ENCODE measurements around the gene MARS1. TPM values are rescaled to one million over a fixed set of nuclear protein-coding genes. Genes with fewer than 3 reads are reported as not detected.

The MARS1 gene
- total RNA-seq, 4 donors from 2014 or later: 37.7 to 81.1 (median 42.0) TPM

- intact Hi-C loops (cut with DNase I; ENCODE audit: low total_unique reads) (loop anchor here (1.0 to 10.0 kb wide), 10 partner anchors 31 to 885 kb away; partner anchors contain the start of genes ATP23, BAZ2A, CDK4 and CTDSP2), in situ Hi-C loops (cut with MboI; ENCODE audit: low sequenced_read_pairs in 4 of 4) (loop anchor here in 1 of 4 donors (25.0 kb wide), 1 partner anchor 882 kb away; the partner anchor contains the start of genes ATP5F1B and BAZ2A)
- TF ChIP-seq, protein P1, sequence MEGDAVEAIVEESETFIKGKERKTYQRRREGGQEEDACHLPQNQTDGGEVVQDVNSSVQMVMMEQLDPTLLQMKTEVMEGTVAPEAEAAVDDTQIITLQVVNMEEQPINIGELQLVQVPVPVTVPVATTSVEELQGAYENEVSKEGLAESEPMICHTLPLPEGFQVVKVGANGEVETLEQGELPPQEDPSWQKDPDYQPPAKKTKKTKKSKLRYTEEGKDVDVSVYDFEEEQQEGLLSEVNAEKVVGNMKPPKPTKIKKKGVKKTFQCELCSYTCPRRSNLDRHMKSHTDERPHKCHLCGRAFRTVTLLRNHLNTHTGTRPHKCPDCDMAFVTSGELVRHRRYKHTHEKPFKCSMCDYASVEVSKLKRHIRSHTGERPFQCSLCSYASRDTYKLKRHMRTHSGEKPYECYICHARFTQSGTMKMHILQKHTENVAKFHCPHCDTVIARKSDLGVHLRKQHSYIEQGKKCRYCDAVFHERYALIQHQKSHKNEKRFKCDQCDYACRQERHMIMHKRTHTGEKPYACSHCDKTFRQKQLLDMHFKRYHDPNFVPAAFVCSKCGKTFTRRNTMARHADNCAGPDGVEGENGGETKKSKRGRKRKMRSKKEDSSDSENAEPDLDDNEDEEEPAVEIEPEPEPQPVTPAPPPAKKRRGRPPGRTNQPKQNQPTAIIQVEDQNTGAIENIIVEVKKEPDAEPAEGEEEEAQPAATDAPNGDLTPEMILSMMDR (IDR thresholded peaks at IDR 0.05 in 4 of 5, conservative IDR thresholded peaks at IDR 0.05 in 1 of 5): no peak
- no peak for TF ChIP-seq POLR2A (IDR thresholded peaks at IDR 0.05)
- Histone ChIP-seq H3K4me1 (peaks cover 53 to 58% of the 10 kb centered on the region in 2 donors), H3K36me3 (peaks cover 6 to 33% of the 10 kb centered on the region in 2 donors), H3K4me3 (peak overlapping the region; percentile 79 to 87 (median 82)), H3K27ac (peak overlapping the region; percentile 93 to 98 (median 96)), H3K9me3 (no peaks in the 10 kb centered on the region), H3K27me3 (no peaks in the 10 kb centered on the region)
- DNase-seq (peak in 1 of 2 donors; percentile 69), ATAC-seq (no peak)
These were observed 31.9 kb downstream of the MARS1 start for GRCh38 chr12:57519796-57520052.

DNA sequence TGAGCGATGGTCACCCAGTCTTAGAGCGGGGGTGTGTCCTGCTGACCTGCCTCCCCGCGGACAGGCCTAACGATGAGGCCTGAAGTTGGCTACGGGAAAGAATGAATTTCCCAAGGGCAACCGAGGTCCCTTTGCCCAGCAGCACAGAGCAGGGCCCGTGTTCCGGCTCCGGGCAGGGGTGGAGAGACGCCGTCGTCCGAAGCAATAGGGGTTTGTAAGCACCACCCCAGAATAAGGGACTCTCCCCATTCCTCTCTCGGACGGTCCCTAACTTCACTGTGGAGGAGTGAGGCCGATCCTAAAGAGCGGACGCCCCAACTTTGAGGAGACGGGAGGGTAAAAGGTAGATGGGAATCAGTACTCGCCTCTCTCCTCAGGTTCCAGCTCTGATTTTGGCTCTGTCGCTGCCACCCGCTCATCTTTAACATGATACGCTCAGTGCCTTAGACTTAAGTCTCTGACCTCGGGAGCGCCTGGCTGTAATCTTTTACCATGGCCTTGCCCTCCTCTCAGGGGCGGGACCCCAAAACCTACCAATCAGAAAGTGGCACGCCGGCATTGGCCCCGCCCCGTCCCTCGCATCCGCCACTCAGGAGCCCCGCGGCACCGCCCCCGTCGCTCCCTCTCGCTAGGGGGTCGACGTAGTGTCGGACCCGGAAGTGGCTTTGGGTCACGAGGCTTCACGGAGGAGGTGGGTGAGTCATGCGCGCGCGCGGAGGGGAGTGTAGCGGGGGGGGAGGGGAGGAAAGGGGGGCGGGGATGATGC is 32.4 kb downstream of the MARS1 start, which contains the start of gene DDIT3:
Gene DDIT3, minus strand, starts transcription at position 462 of the 766 bp plus-strand sequence. CDS start 3,108 bp downstream, outside the sequence.
- DNase-seq (peak; percentile 99 to 100), ATAC-seq (peak; percentile 59 to 70)
- Histone ChIP-seq H3K4me1 (peaks cover 56 to 61% of the 10 kb centered on the region in 2 donors), H3K36me3 (peaks cover 6 to 33% of the 10 kb centered on the region in 2 donors), H3K27ac (peak within 1 kb of the TSS; percentile 93 to 99 (median 96)), H3K9me3 (no peaks in the 10 kb centered on the region), H3K4me3 (peak within 1 kb of the TSS; percentile 79 to 87 (median 82)), H3K27me3 (no peaks in the 10 kb centered on the region)
- intact Hi-C loops (cut with DNase I; ENCODE audit: low total_unique reads) (loop anchor here (1.0 to 10.0 kb wide), 9 partner anchors 32 to 885 kb away; partner anchors contain the start of genes ATP23, BAZ2A, CDK4 and CTDSP2), in situ Hi-C loops (cut with MboI; ENCODE audit: low sequenced_read_pairs in 4 of 4) (loop anchor here in 1 of 4 donors (25.0 kb wide), 1 partner anchor 883 kb away; the partner anchor contains the start of genes ATP5F1B and BAZ2A)
- peak; percentile 99 for TF ChIP-seq POLR2A (IDR thresholded peaks at IDR 0.05)
- TF ChIP-seq, protein P1 (IDR thresholded peaks at IDR 0.05 in 4 of 5, conservative IDR thresholded peaks at IDR 0.05 in 1 of 5): no peak

DNA sequence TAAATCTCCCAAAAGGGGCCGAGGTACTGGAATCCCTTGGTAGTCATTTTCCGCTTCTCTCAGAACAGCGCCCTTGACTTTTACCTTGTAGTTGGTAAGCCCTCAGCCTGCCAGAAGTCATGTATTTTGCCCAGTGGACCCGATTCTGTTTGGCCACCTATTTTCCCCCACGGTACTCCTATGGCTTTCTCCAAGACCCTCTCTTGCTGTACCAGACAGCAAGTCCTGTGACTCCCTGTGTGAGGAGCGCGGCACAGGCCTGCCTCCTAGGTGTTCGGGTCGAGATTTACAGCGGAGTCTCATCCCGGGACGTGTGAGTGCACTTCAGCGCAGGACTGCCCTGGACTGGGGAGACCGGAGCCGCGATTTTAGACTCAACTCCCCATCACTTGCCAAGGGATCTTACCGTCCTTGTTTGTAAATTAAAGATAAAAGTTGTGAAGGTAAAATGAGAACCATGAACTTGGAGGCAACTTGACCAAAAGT is 33.7 kb downstream of the MARS1 start:
- in situ Hi-C loops (cut with MboI; ENCODE audit: low sequenced_read_pairs in 4 of 4) (loop anchor here in 1 of 4 donors (25.0 kb wide), 1 partner anchor 884 kb away; the partner anchor contains the start of genes ATP5F1B and BAZ2A), intact Hi-C loops (cut with DNase I; ENCODE audit: low total_unique reads) (loop anchor here (1.0 to 10.0 kb wide), 10 partner anchors 25 to 887 kb away; partner anchors contain the start of genes ATP23, BAZ2A, CDK4 and CTDSP2)
- Histone ChIP-seq H3K4me3 (peak overlapping the region; percentile 52 to 80 (median 56)), H3K27me3 (no peaks in the 10 kb centered on the region), H3K36me3 (peaks cover 3 to 33% of the 10 kb centered on the region in 2 donors), H3K9me3 (no peaks in the 10 kb centered on the region), H3K4me1 (peaks cover 60 to 61% of the 10 kb centered on the region in 2 donors), H3K27ac (peak overlapping the region; percentile 93 to 99 (median 96))
- TF ChIP-seq, protein P1 (IDR thresholded peaks at IDR 0.05 in 4 of 5, conservative IDR thresholded peaks at IDR 0.05 in 1 of 5): no peak
- TF ChIP-seq POLR2A (IDR thresholded peaks at IDR 0.05): no peak
- DNase-seq (peak in 1 of 2 donors; percentile 73), ATAC-seq (peak in 1 of 2 donors; percentile 4)

DNA sequence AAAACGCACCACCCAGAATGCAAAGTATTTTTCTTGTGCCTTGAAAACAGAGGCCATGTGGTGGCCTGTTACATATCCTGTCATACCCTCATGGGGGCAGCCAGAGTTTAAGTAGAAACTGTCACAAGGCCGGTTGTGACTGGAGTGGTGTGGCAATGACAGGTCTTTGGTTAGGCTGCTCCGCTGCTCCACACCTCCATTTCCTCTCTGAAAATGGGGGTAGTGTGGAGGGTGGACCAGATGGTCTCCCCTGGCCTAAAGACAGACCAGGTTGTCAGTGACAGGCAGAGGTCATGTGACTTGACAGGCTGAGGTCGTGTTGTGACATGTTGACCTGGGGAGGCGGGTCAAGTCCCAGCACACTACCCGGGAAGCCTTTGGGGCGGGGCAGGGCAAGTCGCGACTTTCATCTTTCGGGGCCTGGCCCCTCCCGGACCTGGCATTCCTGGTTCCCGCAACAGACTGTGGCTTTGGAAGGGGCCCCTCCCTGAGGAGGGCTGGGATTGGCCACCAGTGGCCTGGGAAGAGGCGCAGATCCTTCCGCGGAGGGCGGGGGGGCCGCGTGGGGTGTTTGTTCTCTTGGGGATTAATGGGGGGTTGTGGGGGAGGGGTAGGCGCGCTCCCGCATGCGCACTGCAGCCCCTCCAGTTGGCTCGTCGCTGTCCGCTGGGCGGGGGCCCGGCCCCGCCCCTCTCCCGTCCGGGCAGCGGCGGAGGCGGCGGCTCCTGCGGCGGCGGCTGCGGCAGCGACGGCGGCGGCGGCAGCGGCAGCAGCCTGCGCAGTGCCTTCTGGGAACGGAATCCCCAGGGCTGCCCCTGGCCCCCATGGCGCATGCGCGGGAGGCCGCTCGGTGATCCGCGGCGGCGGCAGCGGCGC is 34.4 kb downstream of the MARS1 start, which contains the start of gene MBD6:
Gene MBD6, plus strand, starts transcription at position 814 of the 876 bp plus-strand sequence. CDS start 1,480 bp downstream, outside the sequence.
- Histone ChIP-seq H3K9me3 (no peaks in the 10 kb centered on the region), H3K36me3 (peaks cover 0 to 33% of the 10 kb centered on the region in 2 donors), H3K27ac (peak within 1 kb of the TSS; percentile 93 to 99 (median 96)), H3K27me3 (no peaks in the 10 kb centered on the region), H3K4me3 (peak within 1 kb of the TSS; percentile 80 to 90 (median 86)), H3K4me1 (peaks cover 55 to 60% of the 10 kb centered on the region in 2 donors)
- TF ChIP-seq, protein P1 (IDR thresholded peaks at IDR 0.05 in 4 of 5, conservative IDR thresholded peaks at IDR 0.05 in 1 of 5): no peak
- TF ChIP-seq POLR2A (IDR thresholded peaks at IDR 0.05): peak; percentile 72 to 79
- peak; percentile 90 to 94 for DNase-seq
- intact Hi-C loops (cut with DNase I; ENCODE audit: low total_unique reads) (loop anchor here (1.0 to 10.0 kb wide), 9 partner anchors 24 to 887 kb away; partner anchors contain the start of genes ATP23, BAZ2A, CTDSP2 and NAB2), in situ Hi-C loops (cut with MboI; ENCODE audit: low sequenced_read_pairs in 4 of 4) (loop anchor here in 1 of 4 donors (25.0 kb wide), 1 partner anchor 885 kb away; the partner anchor contains the start of genes ATP5F1B and BAZ2A)
- peak; percentile 37 to 43 for ATAC-seq

Data from gastrocnemius medialis (tissue), 4 donors.